Kidney (tissue), 14 donors: ENCODE measurements around the gene ECSIT. TPM values are rescaled to one million over a fixed set of nuclear protein-coding genes. Genes with fewer than 3 reads are reported as not detected.
A peak's percentile ranks its signal among the peaks of the same experiment; 100 is the strongest.

ENCODE experiments used
- DNase-seq, 5 donors: peaks; one replicate each; pipeline ENCODE4 v3.0.0-alpha.2; 2013 to 2020
- FAIRE-seq: peaks from 2 replicates; lab custom pipeline; 2012; peaks lifted over from hg19 to GRCh38; lab: Jason Lieb, UNC
- H3K27ac ChIP-seq, 2 donors: one replicate each; pipeline ENCODE4 v1.7.0; 2013; ENCODE audit warnings: low read depth in 2 of 2, low read length in 2 of 2, inconsistent platforms in 1 of 2
- H3K27me3 ChIP-seq: one replicate; pipeline ENCODE4 v1.7.1; 2013; ENCODE audit warnings: low read length, inconsistent platforms; ENCODE audit not compliant: control insufficient read depth, insufficient read depth
- H3K36me3 ChIP-seq, 3 donors: one replicate each; pipeline versions ENCODE4 v1.7.0 to v1.7.1; 2013; ENCODE audit warnings: low read length in 3 of 3, control low read depth in 1 of 3, inconsistent platforms in 1 of 3; ENCODE audit not compliant: insufficient read depth in 3 of 3, control insufficient read depth in 2 of 3
- H3K4me1 ChIP-seq, 3 donors: one replicate each; pipeline versions ENCODE4 v1.7.0 to v1.7.1; 2013; ENCODE audit warnings: low read length in 3 of 3, inconsistent platforms in 1 of 3, low read depth in 1 of 3; ENCODE audit not compliant: control insufficient read depth in 2 of 3, insufficient read depth in 2 of 3
- H3K4me3 ChIP-seq, 3 donors: one replicate each; pipeline versions ENCODE4 v1.7.0 to v1.8.1; 2013; ENCODE audit warnings: low read length in 3 of 3, control low read depth in 1 of 3, inconsistent platforms in 1 of 3
- H3K9ac ChIP-seq, 3 donors: one replicate each; pipeline versions ENCODE4 v1.7.0 to v1.7.1; 2013; ENCODE audit warnings: low read length in 3 of 3, control low read depth in 1 of 3, inconsistent platforms in 1 of 3
- H3K9me3 ChIP-seq, 3 donors: one replicate each; pipeline versions ENCODE4 v1.7.0 to v1.7.1; 2013; ENCODE audit warnings: low read length in 3 of 3, control low read depth in 1 of 3, inconsistent platforms in 1 of 3; ENCODE audit not compliant: control insufficient read depth in 2 of 3, insufficient read depth in 1 of 3
- CTCF ChIP-seq: IDR thresholded peaks from 3 replicates; pipeline ENCODE4 v1.5.1; 2012; ENCODE audit warnings: mild to moderate bottlenecking, moderate library complexity, borderline replicate concordance; ENCODE audit not compliant: insufficient read depth; ENCODE audit errors: extremely low read depth
- intact Hi-C: fragments of 100-400 bp; cut with DNase I; formaldehyde crosslinking; loops from one replicate; pipeline ENCODE4 v1.11.1; 2022
- polyA plus RNA-seq: library from polyadenylated mRNA; stranded (reverse); fragments of 350-450 nt; fragmentation: Illumina TruSeq; extraction: RNeasy Lipid Tissue Mini Kit (QIAGEN cat#74804); gene quantifications from one replicate; pipeline ENCODE4 v1.2.3, GENCODE V29; 2014; ENCODE audit warnings: low read depth, low replicate concordance; ENCODE audit not compliant: insufficient read depth
- total RNA-seq: library from RNA; stranded (reverse); fragmentation: NEBNext Ultra II Directional; extraction: Animal tissue kit (Norgen Biotek cat#: 25700); gene quantifications from one replicate; pipeline ENCODE4 v1.2.1, GENCODE V29; 2021
- donor health status: control.
- donor health status: control.
- donor health status: control.
- donor health status: control.
- donor health status: control.
- donor health status: DM: yes; HTN: yes; CAD: no.
- donor health status: Normal renal cell carcinoma (clear cell type).

Gene ECSIT
- total and polyA plus RNA-seq, 2 donors from 2014 or later = 33.8 to 83.4 TPM

- no peak overlapping the region for H3K4me3 ChIP-seq
- H3K9ac ChIP-seq = no peak overlapping the region
- DNase-seq = no peak
- H3K36me3 ChIP-seq = peaks cover 0 to 9% (median 5%) of the 10 kb centered on the region in 3 donors
- no peaks in the 10 kb centered on the region for H3K27me3 ChIP-seq
- no peak overlapping the region for H3K27ac ChIP-seq
- TF ChIP-seq CTCF = no peak
- no peaks in the 10 kb centered on the region for H3K9me3 ChIP-seq
- intact Hi-C loops = no loop called here
- FAIRE-seq = no peak
- peaks cover 0 to 9% (median 0%) of the 10 kb centered on the region in 3 donors for H3K4me1 ChIP-seq
Measured at GRCh38 chr19:11507370-11508078, 21.4 kb downstream of the ECSIT start.

- Histone ChIP-seq H3K27me3 (no peaks in the 10 kb centered on the region), H3K27ac (no peak overlapping the region), H3K4me1 (peaks cover 0 to 9% (median 0%) of the 10 kb centered on the region in 3 donors), H3K4me3 (no peak overlapping the region), H3K36me3 (peaks cover 0 to 5% (median 4%) of the 10 kb centered on the region in 3 donors), H3K9me3 (no peaks in the 10 kb centered on the region), H3K9ac (no peak overlapping the region)
- DNase-seq (peak in 1 of 5 donors; percentile 60), FAIRE-seq (no peak)
- no peak for TF ChIP-seq CTCF
- intact Hi-C loops = no loop called here
Measured at GRCh38 chr19:11506967-11507366, 22.0 kb downstream of the ECSIT start.

GRCh38 chr19:11506101-11506555 lies 22.8 kb downstream of the ECSIT start:
- no peak for FAIRE-seq
- Histone ChIP-seq H3K4me3 (peak overlapping the region; percentile 74 to 82 (median 77)), H3K4me1 (peaks cover 0 to 9% (median 0%) of the 10 kb centered on the region in 3 donors), H3K9ac (peak overlapping the region; percentile 57 to 75 (median 57)), H3K27ac (peak overlapping the region; percentile 32 to 88), H3K27me3 (no peaks in the 10 kb centered on the region), H3K9me3 (no peaks in the 10 kb centered on the region), H3K36me3 (peaks cover 0 to 2% (median 1%) of the 10 kb centered on the region in 3 donors)
- TF ChIP-seq CTCF = no peak
- no peak for DNase-seq
- intact Hi-C loops = no loop called here
